Left ventricle myocardium inferior (tissue), 1 donor: ENCODE results near the gene CFAP107. TPM values are rescaled to one million over a fixed set of nuclear protein-coding genes. Genes with fewer than 3 reads are reported as not detected.
"Not testable (repeated sequence)": the region's sequence is repeated elsewhere in the genome, so short reads cannot be mapped to it uniquely, and the experiment has no call there.

Experiments used
- DNase-seq: peaks from one replicate; pipeline ENCODE4 v3.0.0-alpha.2; 2020
- H3K27ac ChIP-seq: fragments of 200-600 bp; replicated peaks from 2 replicates; pipeline ENCODE4 v1.8.0; 2021
- H3K27me3 ChIP-seq: fragments of 200-600 bp; 2 replicates; pipeline ENCODE4 v1.8.0; 2021; ENCODE audit warnings: low read depth
- H3K36me3 ChIP-seq: fragments of 200-600 bp; 2 replicates; pipeline ENCODE4 v1.8.0; 2021
- H3K4me1 ChIP-seq: fragments of 200-600 bp; 2 replicates; pipeline ENCODE4 v1.8.0; 2021
- H3K4me3 ChIP-seq: fragments of 200-600 bp; 2 replicates; pipeline ENCODE4 v1.8.0; 2021; ENCODE audit warnings: mild to moderate bottlenecking, moderate library complexity
- H3K9me3 ChIP-seq: fragments of 200-600 bp; replicated peaks from 2 replicates; pipeline ENCODE4 v1.8.0; 2021
- CTCF ChIP-seq: fragments of 200-600 bp; IDR thresholded peaks from 2 replicates; pipeline ENCODE4 v1.8.0; 2021; ENCODE audit warnings: antibody characterized with exemption, mild to moderate bottlenecking, borderline replicate concordance
- intact Hi-C: fragments of 100-400 bp; cut with micrococcal nuclease; formaldehyde crosslinking; loops from one replicate; pipeline ENCODE4 v1.11.0; 2022
- total RNA-seq: library from RNA; stranded (reverse); fragmentation: NEBNext Ultra II Directional; extraction: Animal tissue kit (Norgen Biotek cat#: 25700); gene quantifications from one replicate; pipeline ENCODE4 v1.2.1, GENCODE V29; 2021
- donor health status: DM: no; HTN: yes; CAD: no; lungs with severe emphysema.

Gene CFAP107
- total RNA-seq, 1 donor from 2014 or later, result not detected

GRCh38 chr1:12728391-12728790 is 17.6 kb upstream of the CFAP107 start:
- H3K36me3 ChIP-seq, result no peaks in the 10 kb centered on the region
- peaks cover 27% of the 10 kb centered on the region for H3K27me3 ChIP-seq
- TF ChIP-seq CTCF, result no peak
- peaks cover 47% of the 10 kb centered on the region for H3K9me3 ChIP-seq
- no peak overlapping the region for H3K4me3 ChIP-seq
- intact Hi-C loops, result no loop called here
- no peak for DNase-seq
- no peak overlapping the region for H3K27ac ChIP-seq
- H3K4me1 ChIP-seq, result no peaks in the 10 kb centered on the region

GRCh38 chr1:12730156-12730555 is 15.8 kb upstream of the CFAP107 start:
- TF ChIP-seq CTCF, result no peak
- H3K4me3 ChIP-seq, result no peak overlapping the region
- no peak for DNase-seq
- peaks cover 27% of the 10 kb centered on the region for H3K27me3 ChIP-seq
- no peak overlapping the region for H3K27ac ChIP-seq
- peaks cover 47% of the 10 kb centered on the region for H3K9me3 ChIP-seq
- intact Hi-C loops, result no loop called here
- H3K36me3 ChIP-seq, result no peaks in the 10 kb centered on the region
- no peaks in the 10 kb centered on the region for H3K4me1 ChIP-seq

DNA sequence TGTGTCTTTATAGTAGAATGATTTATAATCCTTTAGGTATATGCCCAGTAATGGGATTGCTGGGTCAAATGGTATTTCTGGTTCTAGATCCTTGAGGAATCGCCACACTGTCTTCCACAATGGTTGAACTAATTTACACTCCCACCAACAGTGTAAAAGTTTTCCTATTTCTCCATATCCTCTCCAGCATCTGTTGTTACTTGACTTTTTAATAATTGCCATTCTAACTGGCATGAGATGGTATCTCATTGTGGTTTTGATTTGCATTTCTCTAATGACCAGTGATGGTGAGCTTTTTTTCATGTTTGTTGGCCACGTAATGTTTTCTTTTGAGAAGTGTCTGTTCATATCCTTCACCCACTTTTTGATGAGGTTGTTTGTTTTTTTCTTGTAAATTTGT is 14.9 kb upstream of the CFAP107 start:
- DNase-seq, intact Hi-C loops, H3K4me1 ChIP-seq, H3K36me3 ChIP-seq, H3K4me3 ChIP-seq, H3K27ac ChIP-seq: not testable (repeated sequence)
- Histone ChIP-seq H3K27me3 (peaks cover 32% of the 10 kb centered on the region), H3K9me3 (peaks cover 53% of the 10 kb centered on the region)

GRCh38 chr1:12734651-12735050 is 11.3 kb upstream of the CFAP107 start:
- no peak for DNase-seq
- TF ChIP-seq CTCF, result no peak
- intact Hi-C loops, result no loop called here

DNA sequence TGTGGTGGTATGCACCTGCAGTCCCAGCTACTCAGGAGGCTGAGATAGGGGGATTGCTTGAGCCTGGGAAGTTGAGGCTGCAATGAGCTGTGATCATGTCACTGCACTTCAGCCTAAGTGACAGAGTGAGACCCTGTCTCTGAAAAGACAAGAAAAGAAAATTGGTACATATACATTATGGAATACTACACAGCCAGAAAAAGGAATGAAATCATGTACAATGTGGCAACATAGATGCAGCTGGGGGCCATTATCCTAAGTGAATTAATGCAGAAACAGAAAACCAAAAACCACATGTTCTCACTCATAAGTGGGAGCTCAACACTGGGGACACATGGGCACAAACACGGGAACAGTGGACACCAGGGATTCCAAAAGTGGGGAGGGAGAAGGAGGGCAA is 7.1 kb upstream of the CFAP107 start:
- TF ChIP-seq CTCF, result no peak
- intact Hi-C loops, result no loop called here

More at GRCh38 chr1:12734651-12735050, 11.3 kb upstream of the CFAP107 start:
- H3K4me3 ChIP-seq, result no peak overlapping the region
- no peaks in the 10 kb centered on the region for H3K36me3 ChIP-seq
- H3K4me1 ChIP-seq, result no peaks in the 10 kb centered on the region
- H3K27me3 ChIP-seq, result peaks cover 45% of the 10 kb centered on the region
- peaks cover 55% of the 10 kb centered on the region for H3K9me3 ChIP-seq
- H3K27ac ChIP-seq, result no peak overlapping the region

GRCh38 chr1:12739613-12740012 is 6.4 kb upstream of the CFAP107 start:
- Histone ChIP-seq H3K9me3 (peaks cover 23% of the 10 kb centered on the region), H3K4me3 (no peak overlapping the region), H3K27ac (no peak overlapping the region), H3K27me3 (peaks cover 63% of the 10 kb centered on the region), H3K36me3 (no peaks in the 10 kb centered on the region), H3K4me1 (no peaks in the 10 kb centered on the region)
- DNase-seq, result no peak
- no peak for TF ChIP-seq CTCF
- intact Hi-C loops, result no loop called here

More for the DNA sequence above, 7.1 kb upstream of the CFAP107 start:
- Histone ChIP-seq H3K4me1 (no peaks in the 10 kb centered on the region), H3K27me3 (peaks cover 64% of the 10 kb centered on the region), H3K36me3 (no peaks in the 10 kb centered on the region), H3K9me3 (peaks cover 23% of the 10 kb centered on the region), H3K4me3 (no peak overlapping the region), H3K27ac (no peak overlapping the region)
- no peak for DNase-seq
